ENCODE measurements around the gene TGFB1. TPM values are rescaled to one million over a fixed set of nuclear protein-coding genes. Genes with fewer than 3 reads are reported as not detected.
A peak's percentile ranks its signal among the peaks of the same experiment; 100 is the strongest.

TGFB1 gene
- total RNA-seq, 1 experiment from 2014 or later: 15.0 TPM

DNA sequence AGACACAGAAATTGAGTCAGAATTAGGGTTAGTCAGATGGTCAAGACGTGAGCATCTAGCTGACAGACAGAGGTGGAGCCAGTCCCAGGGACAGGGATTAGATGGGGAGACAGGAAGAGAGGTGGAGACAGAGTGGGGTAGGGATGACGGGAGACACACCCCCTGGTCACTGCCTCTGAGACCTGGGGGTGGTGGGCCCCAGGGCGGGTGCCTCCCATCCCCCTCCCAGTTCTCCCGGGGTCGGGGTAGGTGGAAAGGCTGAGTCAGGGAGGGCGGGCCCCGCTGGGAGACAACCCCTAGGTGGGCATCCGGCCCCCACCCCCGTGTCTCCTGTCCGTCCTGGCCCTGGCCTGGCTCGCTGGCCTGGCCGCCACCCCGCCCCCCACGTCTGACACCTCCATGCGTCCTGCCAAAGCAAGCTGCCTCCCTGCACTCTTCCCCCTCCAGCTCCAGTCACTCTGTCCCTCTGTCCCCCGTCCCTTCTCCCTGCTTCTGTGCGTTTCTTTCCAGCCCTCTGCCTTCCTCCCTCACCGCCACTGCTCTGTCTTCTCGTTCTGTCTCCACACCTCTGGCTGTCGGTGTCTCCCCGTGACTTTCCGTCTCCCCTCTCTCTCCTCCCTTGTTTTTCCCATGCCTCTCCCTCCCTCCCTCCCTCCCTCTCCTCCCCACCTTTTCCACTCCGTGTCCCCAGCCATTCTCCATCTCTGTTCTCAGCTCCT lies 28.6 kb downstream of the TGFB1 start:
- Mint-ChIP-seq H3K4me3 (ENCODE audit: unreplicated experiment) (peak overlapping the region; percentile 54), H3K27me3 (ENCODE audit: insufficient read depth, unreplicated experiment) (no peaks in the 10 kb centered on the region), H3K27ac (ENCODE audit: unreplicated experiment) (peak overlapping the region; percentile 46), H3K4me1 (ENCODE audit: low read depth, unreplicated experiment) (peaks cover 34% of the 10 kb centered on the region), H3K9me3 (ENCODE audit: unreplicated experiment) (no peaks in the 10 kb centered on the region), H3K36me3 (ENCODE audit: insufficient read depth, unreplicated experiment) (peaks cover 47% of the 10 kb centered on the region)
- POLR2A ChIA-PET: interaction anchor here (0.7 kb wide), 2 partner anchors 14 to 115 kb away, joined by 3 read pairs; partner anchors contain the start of gene DMAC2
- DNase-seq: peak in 1 of 2 experiments; percentile 28
- intact Hi-C loops (cut with micrococcal nuclease; ENCODE audit: unreplicated experiment): no loop called here
- H3K4me1 ChIP-seq: peaks cover 43% of the 10 kb centered on the region
- 0 out of 2 replicates have a peak overlapping the region, but pooled peaks have one; percentile 5 for H3K4me3 ChIP-seq (ENCODE audit: low read depth, low read length)
- CTCF ChIA-PET: interaction anchor here (0.5 to 1.0 kb wide), 4 partner anchors 16 to 108 kb away, joined by 3 to 4 read pairs (median 3); no protein-coding TSS in a partner anchor
- H3K9me3 ChIP-seq: no peaks in the 10 kb centered on the region
- no peaks in the 10 kb centered on the region for H3K27me3 ChIP-seq (replicated peaks; ENCODE audit: control insufficient read depth, insufficient read depth, low read length)
- H3K36me3 ChIP-seq (ENCODE audit: control insufficient read depth, insufficient read depth, low read length): peaks cover 4% of the 10 kb centered on the region; the same call in 1 of the 2 replicates
- no TSS peak for BruUV-seq (replicated peaks)
- TF ChIP-seq, protein P1, sequence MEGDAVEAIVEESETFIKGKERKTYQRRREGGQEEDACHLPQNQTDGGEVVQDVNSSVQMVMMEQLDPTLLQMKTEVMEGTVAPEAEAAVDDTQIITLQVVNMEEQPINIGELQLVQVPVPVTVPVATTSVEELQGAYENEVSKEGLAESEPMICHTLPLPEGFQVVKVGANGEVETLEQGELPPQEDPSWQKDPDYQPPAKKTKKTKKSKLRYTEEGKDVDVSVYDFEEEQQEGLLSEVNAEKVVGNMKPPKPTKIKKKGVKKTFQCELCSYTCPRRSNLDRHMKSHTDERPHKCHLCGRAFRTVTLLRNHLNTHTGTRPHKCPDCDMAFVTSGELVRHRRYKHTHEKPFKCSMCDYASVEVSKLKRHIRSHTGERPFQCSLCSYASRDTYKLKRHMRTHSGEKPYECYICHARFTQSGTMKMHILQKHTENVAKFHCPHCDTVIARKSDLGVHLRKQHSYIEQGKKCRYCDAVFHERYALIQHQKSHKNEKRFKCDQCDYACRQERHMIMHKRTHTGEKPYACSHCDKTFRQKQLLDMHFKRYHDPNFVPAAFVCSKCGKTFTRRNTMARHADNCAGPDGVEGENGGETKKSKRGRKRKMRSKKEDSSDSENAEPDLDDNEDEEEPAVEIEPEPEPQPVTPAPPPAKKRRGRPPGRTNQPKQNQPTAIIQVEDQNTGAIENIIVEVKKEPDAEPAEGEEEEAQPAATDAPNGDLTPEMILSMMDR (IDR thresholded peaks at IDR 0.05; ENCODE audit: insufficient read depth in 1 of 2, low read depth in 1 of 2, low read length in 1 of 2, severe bottlenecking in 1 of 2, unreplicated experiment in 1 of 2): no peak

DNA sequence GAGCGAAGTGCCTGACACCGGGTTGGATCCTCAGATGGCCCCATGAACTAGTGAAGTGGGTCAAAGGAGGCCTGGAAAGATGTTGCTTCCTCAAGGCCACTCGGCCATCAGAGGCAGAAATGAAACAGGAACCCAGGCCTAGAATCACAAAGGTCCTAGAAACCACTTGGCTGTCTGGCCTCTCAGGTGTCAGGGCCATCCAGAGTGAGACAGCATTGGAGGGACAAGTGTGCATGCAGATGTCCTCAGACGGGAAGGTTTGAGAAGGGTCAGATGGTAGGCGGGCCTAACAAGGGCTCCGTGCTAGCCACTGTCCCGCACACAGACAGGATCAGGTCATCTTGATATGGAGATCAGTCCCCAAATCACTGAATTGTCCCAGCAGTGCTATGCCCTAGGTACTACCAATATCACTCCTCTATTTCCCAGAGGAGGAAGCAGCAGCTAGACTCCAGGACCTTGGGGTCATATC lies 29.5 kb downstream of the TGFB1 start:
- Histone ChIP-seq H3K9me3 (no peaks in the 10 kb centered on the region), H3K27me3 (replicated peaks; ENCODE audit: control insufficient read depth, insufficient read depth, low read length) (no peaks in the 10 kb centered on the region), H3K36me3 (ENCODE audit: control insufficient read depth, insufficient read depth, low read length) (peaks cover 4% of the 10 kb centered on the region), H3K4me3 (ENCODE audit: low read depth, low read length) (no peak overlapping the region), H3K4me1 (peaks cover 43% of the 10 kb centered on the region)
- intact Hi-C loops (cut with micrococcal nuclease; ENCODE audit: unreplicated experiment): no loop called here
- Mint-ChIP-seq H3K27me3 (ENCODE audit: insufficient read depth, unreplicated experiment) (no peaks in the 10 kb centered on the region), H3K4me1 (ENCODE audit: low read depth, unreplicated experiment) (peaks cover 34% of the 10 kb centered on the region), H3K27ac (ENCODE audit: unreplicated experiment) (peak overlapping the region; percentile 46), H3K4me3 (ENCODE audit: unreplicated experiment) (no peak overlapping the region), H3K36me3 (ENCODE audit: insufficient read depth, unreplicated experiment) (peaks cover 52% of the 10 kb centered on the region), H3K9me3 (ENCODE audit: unreplicated experiment) (no peaks in the 10 kb centered on the region)
- DNase-seq: no peak
- ChIA-PET CTCF (interaction anchor here (1.0 kb wide), 1 partner anchor 17 kb away, joined by 3 read pairs; no protein-coding TSS in a partner anchor), POLR2A (no interaction called here)
- TSS peak; percentile 45 for BruUV-seq (replicated peaks)
- TF ChIP-seq, protein P1 (IDR thresholded peaks at IDR 0.05; ENCODE audit: insufficient read depth in 1 of 2, low read depth in 1 of 2, low read length in 1 of 2, severe bottlenecking in 1 of 2, unreplicated experiment in 1 of 2): no peak

DNA sequence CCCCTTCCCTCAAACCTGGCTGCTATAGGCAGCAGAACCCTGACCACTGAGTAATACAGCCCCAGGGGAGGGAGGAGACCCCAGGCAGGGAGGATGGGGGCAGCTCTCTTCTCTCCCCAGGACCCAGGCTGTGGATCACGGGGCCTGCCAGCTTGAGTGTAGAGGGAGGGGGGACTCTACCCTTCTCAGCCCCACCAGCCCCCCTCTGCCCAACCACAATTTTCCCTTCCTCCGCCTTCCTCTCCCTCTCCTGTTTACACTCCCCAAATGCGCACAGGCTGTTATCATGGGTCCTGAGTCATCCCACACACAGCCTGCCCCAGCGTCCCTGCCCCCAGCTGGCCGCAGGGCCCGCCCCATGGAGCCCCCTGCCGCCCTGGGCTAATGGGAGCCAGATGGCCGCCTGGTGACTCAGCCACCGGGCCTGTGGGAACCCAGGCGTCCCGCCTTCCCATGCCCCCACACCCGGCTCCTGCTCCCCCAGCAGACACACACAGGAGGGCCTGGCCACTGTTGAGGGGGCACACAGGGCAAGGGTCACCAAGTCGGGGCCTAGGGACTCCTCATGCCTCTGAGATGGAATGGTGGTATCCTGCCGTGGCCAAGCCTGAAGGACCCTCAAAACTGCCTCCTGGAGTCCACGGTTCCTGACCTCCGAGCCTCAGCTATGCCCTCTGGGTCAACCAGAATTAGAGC lies 30.1 kb downstream of the TGFB1 start:
- H3K36me3 Mint-ChIP-seq (ENCODE audit: insufficient read depth, unreplicated experiment): peaks cover 57% of the 10 kb centered on the region
- ChIA-PET POLR2A (no interaction called here), CTCF (interaction anchor here (0.6 kb wide), 1 partner anchor 39 kb away, joined by 5 read pairs; no protein-coding TSS in a partner anchor)
- H3K27me3 Mint-ChIP-seq (ENCODE audit: insufficient read depth, unreplicated experiment): no peaks in the 10 kb centered on the region
- peaks cover 34% of the 10 kb centered on the region for H3K4me1 Mint-ChIP-seq (ENCODE audit: low read depth, unreplicated experiment)
- Histone ChIP-seq H3K4me1 (peaks cover 43% of the 10 kb centered on the region), H3K36me3 (ENCODE audit: control insufficient read depth, insufficient read depth, low read length) (peaks cover 4% of the 10 kb centered on the region), H3K4me3 (ENCODE audit: low read depth, low read length) (no peak overlapping the region), H3K9me3 (no peaks in the 10 kb centered on the region), H3K27me3 (replicated peaks; ENCODE audit: control insufficient read depth, insufficient read depth, low read length) (no peaks in the 10 kb centered on the region)
- TF ChIP-seq, protein P1 (IDR thresholded peaks at IDR 0.05; ENCODE audit: insufficient read depth in 1 of 2, low read depth in 1 of 2, low read length in 1 of 2, severe bottlenecking in 1 of 2, unreplicated experiment in 1 of 2): no peak
- BruUV-seq (replicated peaks): no TSS peak
- no peak for DNase-seq
- peak overlapping the region; percentile 2 for H3K4me3 Mint-ChIP-seq (ENCODE audit: unreplicated experiment)
- H3K27ac Mint-ChIP-seq (ENCODE audit: unreplicated experiment): peak overlapping the region; percentile 46
- intact Hi-C loops (cut with micrococcal nuclease; ENCODE audit: unreplicated experiment): no loop called here
- H3K9me3 Mint-ChIP-seq (ENCODE audit: unreplicated experiment): no peaks in the 10 kb centered on the region

Measured in Caco-2 (cell line).